ENCODE data around the gene TLE5. TPM values are rescaled to one million over a fixed set of nuclear protein-coding genes. Genes with fewer than 3 reads are reported as not detected.
"Not testable (repeated sequence)": the region's sequence is repeated elsewhere in the genome, so short reads cannot be mapped to it uniquely, and the experiment has no call there.

Gene TLE5
- total RNA-seq, 4 donors from 2014 or later, result 502 to 905 (median 558) TPM

DNA sequence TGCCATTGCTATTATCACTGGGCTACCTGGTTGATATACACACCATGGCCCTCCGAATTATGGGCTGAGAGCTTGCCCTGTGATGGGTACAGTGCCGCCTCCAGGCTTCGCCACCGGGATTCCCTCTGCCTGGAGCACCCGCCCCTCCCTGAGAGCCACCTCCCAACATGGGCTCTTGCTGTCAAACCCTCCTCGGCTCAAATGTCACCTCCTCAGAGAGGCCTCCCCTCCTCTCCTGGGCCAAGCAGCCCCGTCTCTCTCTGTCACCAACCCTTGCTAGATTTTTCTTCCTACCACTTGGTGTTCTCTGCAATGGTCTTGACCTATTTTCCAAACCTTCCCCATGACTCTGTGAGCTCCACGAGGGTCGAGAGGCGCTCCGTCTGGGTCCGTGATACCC lies 21.0 kb downstream of the TLE5 start:
- H3K9me3 ChIP-seq, result no peaks in the 10 kb centered on the region
- no peak overlapping the region for H3K4me3 ChIP-seq
- TF ChIP-seq EP300 (IDR thresholded peaks at IDR 0.05) (no peak), POLR2A (IDR thresholded peaks at IDR 0.05) (no peak), POLR2AphosphoS5 (IDR thresholded peaks at IDR 0.05) (no peak)
- TF ChIP-seq, protein P1, sequence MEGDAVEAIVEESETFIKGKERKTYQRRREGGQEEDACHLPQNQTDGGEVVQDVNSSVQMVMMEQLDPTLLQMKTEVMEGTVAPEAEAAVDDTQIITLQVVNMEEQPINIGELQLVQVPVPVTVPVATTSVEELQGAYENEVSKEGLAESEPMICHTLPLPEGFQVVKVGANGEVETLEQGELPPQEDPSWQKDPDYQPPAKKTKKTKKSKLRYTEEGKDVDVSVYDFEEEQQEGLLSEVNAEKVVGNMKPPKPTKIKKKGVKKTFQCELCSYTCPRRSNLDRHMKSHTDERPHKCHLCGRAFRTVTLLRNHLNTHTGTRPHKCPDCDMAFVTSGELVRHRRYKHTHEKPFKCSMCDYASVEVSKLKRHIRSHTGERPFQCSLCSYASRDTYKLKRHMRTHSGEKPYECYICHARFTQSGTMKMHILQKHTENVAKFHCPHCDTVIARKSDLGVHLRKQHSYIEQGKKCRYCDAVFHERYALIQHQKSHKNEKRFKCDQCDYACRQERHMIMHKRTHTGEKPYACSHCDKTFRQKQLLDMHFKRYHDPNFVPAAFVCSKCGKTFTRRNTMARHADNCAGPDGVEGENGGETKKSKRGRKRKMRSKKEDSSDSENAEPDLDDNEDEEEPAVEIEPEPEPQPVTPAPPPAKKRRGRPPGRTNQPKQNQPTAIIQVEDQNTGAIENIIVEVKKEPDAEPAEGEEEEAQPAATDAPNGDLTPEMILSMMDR (IDR thresholded peaks at IDR 0.05), result no peak
- H3K4me1 ChIP-seq, result peaks cover 0 to 26% (median 4%) of the 10 kb centered on the region in 3 donors
- ATAC-seq, result no peak
- no peaks in the 10 kb centered on the region for H3K36me3 ChIP-seq
- no peaks in the 10 kb centered on the region for H3K27me3 ChIP-seq
- WGBS, 2 donors (ENCODE audit: low coverage in 1 of 2), result 58 to 67% methylated on average over 1 to 2 of the region's 12 CpGs
- no peak overlapping the region for H3K27ac ChIP-seq

DNA sequence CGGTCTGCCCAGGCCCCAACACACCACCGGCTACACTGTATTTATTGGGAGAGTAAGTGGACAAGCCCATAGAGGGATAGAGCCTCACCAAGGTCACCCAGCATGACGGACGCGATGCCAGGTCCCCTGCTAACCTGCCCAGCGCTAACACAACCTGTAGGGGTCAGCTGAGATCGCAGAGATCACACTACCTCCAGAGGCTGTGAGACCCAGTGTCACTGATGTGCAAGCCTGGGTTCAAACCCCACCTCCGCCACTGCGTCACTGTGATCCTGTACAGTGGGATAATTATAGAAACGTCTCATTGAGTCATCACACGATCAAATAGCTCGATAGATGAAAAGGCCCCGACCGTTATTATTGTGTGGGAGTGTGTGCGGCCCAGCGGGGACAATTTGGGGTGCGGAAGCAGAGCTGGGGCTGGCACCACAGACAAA lies 22.6 kb downstream of the TLE5 start:
- WGBS, 2 donors (ENCODE audit: low coverage in 1 of 2), result 44 to 63% methylated on average over 5 to 6 of the region's 17 CpGs
- no peak overlapping the region for H3K27ac ChIP-seq
- no peak for ATAC-seq
- no peaks in the 10 kb centered on the region for H3K9me3 ChIP-seq
- no peaks in the 10 kb centered on the region for H3K36me3 ChIP-seq
- no peaks in the 10 kb centered on the region for H3K27me3 ChIP-seq
- H3K4me3 ChIP-seq, result no peak overlapping the region
- TF ChIP-seq POLR2AphosphoS5 (IDR thresholded peaks at IDR 0.05) (no peak), EP300 (IDR thresholded peaks at IDR 0.05) (no peak)
- TF ChIP-seq, protein P1 (IDR thresholded peaks at IDR 0.05), result no peak
- H3K4me1 ChIP-seq, result peaks cover 0 to 36% (median 11%) of the 10 kb centered on the region in 3 donors

DNA sequence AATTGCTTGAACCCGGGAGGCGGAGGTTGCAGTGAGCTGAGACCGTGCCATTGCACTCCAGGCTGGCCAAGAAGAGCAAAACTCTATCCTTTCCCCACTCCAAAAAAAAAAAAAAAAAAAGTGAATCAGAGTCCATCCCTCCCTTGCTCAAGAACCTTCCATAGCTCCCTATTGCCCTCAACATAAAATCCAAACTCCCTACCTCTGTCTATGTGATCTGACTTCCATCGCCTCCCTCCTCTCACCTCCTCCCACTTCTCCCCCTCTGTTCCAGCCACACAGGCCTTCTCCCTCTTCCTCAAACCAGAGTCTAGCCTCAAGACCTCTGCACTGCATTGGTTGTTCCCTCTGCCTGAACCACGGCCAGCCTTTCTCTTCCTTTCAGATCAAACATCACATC lies 23.2 kb downstream of the TLE5 start:
- TF ChIP-seq, protein P1 (IDR thresholded peaks at IDR 0.05), result no peak
- no peak for TF ChIP-seq EP300 (IDR thresholded peaks at IDR 0.05)
- H3K27ac ChIP-seq, result no peak overlapping the region
- H3K4me3 ChIP-seq, result no peak overlapping the region
- peaks cover 0 to 42% (median 17%) of the 10 kb centered on the region in 3 donors for H3K4me1 ChIP-seq
- ATAC-seq, result no peak
- WGBS, 2 donors (ENCODE audit: low coverage in 1 of 2), result 83 to 98% methylated on average over 4 to 5 of the region's 5 CpGs
- H3K9me3 ChIP-seq, result no peaks in the 10 kb centered on the region
- no peaks in the 10 kb centered on the region for H3K36me3 ChIP-seq
- H3K27me3 ChIP-seq, result no peaks in the 10 kb centered on the region

DNA sequence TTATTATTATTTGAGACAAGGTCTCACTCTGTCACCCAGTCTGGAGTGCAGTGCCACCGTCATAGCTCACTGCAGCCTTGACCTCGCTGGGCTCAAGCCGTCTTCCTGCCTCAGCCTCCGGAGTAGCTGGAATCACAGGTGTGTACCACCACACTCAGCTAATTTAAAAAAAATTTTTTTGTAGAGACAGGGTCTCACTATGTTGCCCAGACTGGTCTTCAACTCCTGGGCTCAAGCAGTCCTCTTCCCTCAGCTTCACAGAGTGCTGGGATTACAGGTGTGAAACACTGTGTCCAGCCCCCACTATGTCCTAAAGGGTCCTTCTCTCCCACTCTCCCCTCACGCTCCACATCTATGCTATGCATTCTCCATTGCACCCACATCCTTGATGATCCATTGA lies 24.1 kb downstream of the TLE5 start:
- ATAC-seq, result no peak
- Histone ChIP-seq H3K4me3 (no peak overlapping the region), H3K27ac (no peak overlapping the region), H3K9me3 (no peaks in the 10 kb centered on the region), H3K4me1 (peaks cover 0 to 44% (median 17%) of the 10 kb centered on the region in 3 donors), H3K36me3 (no peaks in the 10 kb centered on the region), H3K27me3 (no peaks in the 10 kb centered on the region)
- WGBS, 2 donors (ENCODE audit: low coverage in 1 of 2), result 74 to 84% methylated on average over 4 to 5 of the region's 5 CpGs
- TF ChIP-seq EP300 (IDR thresholded peaks at IDR 0.05) (no peak), POLR2AphosphoS5 (IDR thresholded peaks at IDR 0.05) (no peak), POLR2A (IDR thresholded peaks at IDR 0.05) (no peak)
- TF ChIP-seq, protein P1 (IDR thresholded peaks at IDR 0.05), result no peak

DNA sequence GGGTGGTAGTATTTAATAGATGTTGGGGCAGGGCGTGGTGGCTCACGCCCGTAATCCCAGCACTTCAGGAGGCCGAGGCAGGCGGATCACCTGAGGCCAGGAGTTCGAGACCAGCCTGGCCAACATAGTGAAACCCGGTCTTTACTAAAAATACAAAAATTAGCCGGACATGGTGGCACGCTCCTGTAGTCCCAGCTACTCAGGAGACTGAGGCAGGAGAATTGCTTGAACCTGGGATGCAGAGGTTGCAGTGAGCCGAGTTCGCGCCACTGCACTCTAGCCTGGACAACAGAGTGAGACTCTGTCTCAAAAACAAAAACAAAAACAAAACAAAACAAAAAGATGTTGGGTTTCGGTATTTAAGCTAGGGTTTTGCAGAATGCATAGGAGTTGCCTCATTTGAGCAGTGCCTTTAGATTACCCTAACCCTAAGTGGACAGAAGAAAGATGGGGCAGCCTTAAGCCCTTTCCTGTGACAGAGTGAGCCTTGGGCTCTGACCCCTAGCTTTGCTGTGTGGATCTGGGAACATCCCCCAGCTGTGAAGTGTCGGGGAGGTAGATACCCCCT lies 25.2 kb downstream of the TLE5 start:
- ATAC-seq, H3K27me3 ChIP-seq, H3K36me3 ChIP-seq, H3K9me3 ChIP-seq: not testable (repeated sequence)
- H3K27ac ChIP-seq, result peak overlapping the region; percentile 78 to 98 (median 92)
- WGBS, 2 donors (ENCODE audit: low coverage in 1 of 2), result 81 to 100% methylated on average over 1 to 12 of the region's 14 CpGs
- peaks cover 0 to 36% (median 17%) of the 10 kb centered on the region in 3 donors for H3K4me1 ChIP-seq
- peak overlapping the region in 1 of 2 donors; percentile 51 for H3K4me3 ChIP-seq

All from gastroesophageal sphincter (tissue), 4 donors.